ENCODE results near the gene A4GNT. TPM values are rescaled to one million over a fixed set of nuclear protein-coding genes. Genes with fewer than 3 reads are reported as not detected.

Gene A4GNT
- total RNA-seq (not detected), polyA plus RNA-seq (not detected)
- long read RNA-seq, donor 1 = 0 reads
- long read RNA-seq, donor 2 = 0 reads
- long read RNA-seq, donor 3 = 0 reads
- long read RNA-seq, donor 4 = 0 reads
- long read RNA-seq, donor 5 = 0 reads
- long read RNA-seq, donor 6 = 0 reads
- long read RNA-seq, donor 7 = 0 reads
- long read RNA-seq, donor 8 = 0 reads
- long read RNA-seq, donor 9 = 0 reads
- long read RNA-seq, donor 10 = 0 reads

GRCh38 chr3:138132239-138132638 is at the start of gene A4GNT:
A4GNT (minus strand) TSS chr3:138132390; CDS start chr3:138131256, 1,134 bp downstream.
- intact Hi-C loops (cut with DNase I) = no loop called here
- WGBS, 4 donors = 68 to 76% (median 76%) methylated on average over 1 of the region's 1 CpG
- Histone ChIP-seq H3K9me3 (replicated peaks in 1 of 3) (no peaks in the 10 kb centered on the region), H3K27me3 (no peaks in the 10 kb centered on the region), H3K4me1 (replicated peaks in 1 of 2) (no peaks in the 10 kb centered on the region), H3K4me3 (no peak within 1 kb of the TSS), H3K27ac (no peak within 1 kb of the TSS), H3K36me3 (replicated peaks in 1 of 2) (no peaks in the 10 kb centered on the region)
- TF ChIP-seq CTCF (IDR thresholded peaks at IDR 0.05) = no peak
- no peak for TF ChIP-seq POLR2A (IDR thresholded peaks at IDR 0.05)
- DNase-seq = no peak

GRCh38 chr3:138180375-138181029 is 48.3 kb upstream of the A4GNT start:
- WGBS, 4 donors = 4 to 20% (median 9%) methylated on average over 2 of the region's 2 CpGs

GRCh38 chr3:138174421-138175131 is 42.4 kb upstream of the A4GNT start, which contains the start of gene DBR1:
DBR1 (minus strand) TSS chr3:138174921; CDS start chr3:138174795, 126 bp downstream.
- DNase-seq = peak; percentile 80 to 91 (median 88)
- H3K4me1 ChIP-seq (replicated peaks in 1 of 2) = peaks cover 0 to 23% of the 10 kb centered on the region in 2 donors
- peak within 1 kb of the TSS; percentile 61 to 88 (median 79) for H3K4me3 ChIP-seq
- H3K36me3 ChIP-seq (replicated peaks in 1 of 2) = peaks cover 0 to 12% of the 10 kb centered on the region in 2 donors
- 0 to 1% (median 0%) methylated on average over 9 to 38 of the region's 38 CpGs for WGBS, 4 donors
- H3K27ac ChIP-seq = peak within 1 kb of the TSS in 4 of 5 donors; percentile 68 to 85 (median 75)
- H3K9me3 ChIP-seq (replicated peaks in 1 of 3) = no peaks in the 10 kb centered on the region
- TF ChIP-seq POLR2A (IDR thresholded peaks at IDR 0.05) = peak; percentile 65 to 88
- TF ChIP-seq CTCF (IDR thresholded peaks at IDR 0.05) = no peak
- H3K27me3 ChIP-seq = no peaks in the 10 kb centered on the region
- intact Hi-C loops (cut with DNase I) = no loop called here

More at GRCh38 chr3:138180375-138181029, 48.3 kb upstream of the A4GNT start:
- DNase-seq = peak in 3 of 7 donors; percentile 16 to 45 (median 23)
- no peaks in the 10 kb centered on the region for H3K36me3 ChIP-seq (replicated peaks in 1 of 2)
- no peak overlapping the region for H3K27ac ChIP-seq
- no peaks in the 10 kb centered on the region for H3K4me1 ChIP-seq (replicated peaks in 1 of 2)
- no peaks in the 10 kb centered on the region for H3K9me3 ChIP-seq (replicated peaks in 1 of 3)
- TF ChIP-seq POLR2A (IDR thresholded peaks at IDR 0.05) (no peak), CTCF (IDR thresholded peaks at IDR 0.05) (peak in 4 of 6 experiments; percentile 29 to 38 (median 34))
- intact Hi-C loops (cut with DNase I) = loop anchor here in 1 of 2 donors (10.0 kb wide), 1 partner anchor 144 kb away; the partner anchor contains the start of gene NME9
- peaks cover 10% of the 10 kb centered on the region for H3K27me3 ChIP-seq
- no peak overlapping the region for H3K4me3 ChIP-seq
